Testis (tissue), 2 donors: Measurements from ENCODE around the gene SAE1.

ENCODE experiments used
- CTCF ChIP-seq, 3 experiments: fragments of 450-650 bp in 2 of 3; fragments of 200-600 bp in 1 of 3; sonication (generic) in 1 of 3; IDR thresholded peaks; one replicate each; pipeline ENCODE4 v1.5.1; 2016 to 2019; ENCODE audit warnings: antibody characterized with exemption in 3 of 3, mild to moderate bottlenecking in 2 of 3, moderate library complexity in 1 of 3
- POLR2A ChIP-seq: fragments of 450-650 bp; IDR thresholded peaks from one replicate; pipeline ENCODE4 v1.6.1; 2017; ENCODE audit warnings: antibody characterized with exemption, mild to moderate bottlenecking, moderate library complexity

DNA sequence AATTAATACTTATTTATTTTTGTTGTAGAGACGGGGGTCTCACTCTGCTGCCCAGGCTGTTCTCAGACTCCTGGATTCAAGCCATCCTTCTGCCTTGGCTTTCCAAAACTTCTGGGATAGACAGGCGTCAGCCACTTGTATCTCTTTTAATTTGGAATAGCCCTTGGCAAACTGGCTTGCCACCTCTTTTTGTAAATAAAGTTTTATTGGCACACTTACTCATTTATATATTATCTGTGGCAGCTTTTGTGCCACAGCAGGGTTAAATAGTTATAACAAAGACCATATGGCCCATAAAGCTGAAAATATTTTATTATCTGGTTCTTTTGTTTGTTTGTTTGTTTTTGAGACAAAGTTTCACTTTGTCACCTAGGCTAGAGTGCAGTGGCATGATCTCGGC is 69.9 kb downstream of the SAE1 start:
- TF ChIP-seq CTCF (IDR thresholded peaks at IDR 0.05) (no peak), POLR2A (no peak)
